GM18498 (cell line): ENCODE data around the gene PRKACG.

Experiments
- ATAC-seq: cut with Tn5 transposase; IDR thresholded peaks from one replicate; pipeline ENCODE4 v1.9.1; 2021; ENCODE audit warnings: mild to moderate bottlenecking, moderate library complexity; ENCODE audit not compliant: unreplicated experiment

The PRKACG gene

GRCh38 chr9:68983522-68984424 is 30.1 kb downstream of the PRKACG start:
- no peak for ATAC-seq

DNA sequence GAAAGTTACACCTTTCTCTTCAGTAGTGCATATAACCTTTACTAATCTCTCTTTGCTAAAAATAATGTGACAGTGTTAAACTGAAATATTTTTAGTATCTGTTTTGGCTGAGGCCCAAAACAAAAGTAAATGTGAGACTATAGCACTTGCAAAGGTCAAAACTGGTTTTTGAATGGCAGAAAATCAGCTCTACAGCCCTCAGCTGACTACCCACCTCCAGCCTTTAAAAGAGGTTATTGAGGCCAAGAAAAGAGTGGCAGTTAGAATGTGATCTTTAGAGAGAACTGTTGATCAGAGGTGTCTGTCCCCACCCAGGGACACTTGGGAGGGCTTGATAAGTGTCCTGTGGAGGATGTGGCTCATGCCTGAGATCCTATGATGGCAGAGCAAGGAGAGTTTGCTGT is 30.9 kb downstream of the PRKACG start:
- peak; percentile 47 for ATAC-seq

GRCh38 chr9:68981789-68982188 is 32.1 kb downstream of the PRKACG start:
- peak; percentile 41 for ATAC-seq

GRCh38 chr9:68980341-68980914 is 33.5 kb downstream of the PRKACG start:
- ATAC-seq: no peak

GRCh38 chr9:68979538-68980314 is 34.2 kb downstream of the PRKACG start:
- ATAC-seq: peak; percentile 28

- ATAC-seq: no peak
Measured at GRCh38 chr9:68978501-68978900, 35.4 kb downstream of the PRKACG start.

GRCh38 chr9:68978066-68978465 is 35.8 kb downstream of the PRKACG start:
- no peak for ATAC-seq

DNA sequence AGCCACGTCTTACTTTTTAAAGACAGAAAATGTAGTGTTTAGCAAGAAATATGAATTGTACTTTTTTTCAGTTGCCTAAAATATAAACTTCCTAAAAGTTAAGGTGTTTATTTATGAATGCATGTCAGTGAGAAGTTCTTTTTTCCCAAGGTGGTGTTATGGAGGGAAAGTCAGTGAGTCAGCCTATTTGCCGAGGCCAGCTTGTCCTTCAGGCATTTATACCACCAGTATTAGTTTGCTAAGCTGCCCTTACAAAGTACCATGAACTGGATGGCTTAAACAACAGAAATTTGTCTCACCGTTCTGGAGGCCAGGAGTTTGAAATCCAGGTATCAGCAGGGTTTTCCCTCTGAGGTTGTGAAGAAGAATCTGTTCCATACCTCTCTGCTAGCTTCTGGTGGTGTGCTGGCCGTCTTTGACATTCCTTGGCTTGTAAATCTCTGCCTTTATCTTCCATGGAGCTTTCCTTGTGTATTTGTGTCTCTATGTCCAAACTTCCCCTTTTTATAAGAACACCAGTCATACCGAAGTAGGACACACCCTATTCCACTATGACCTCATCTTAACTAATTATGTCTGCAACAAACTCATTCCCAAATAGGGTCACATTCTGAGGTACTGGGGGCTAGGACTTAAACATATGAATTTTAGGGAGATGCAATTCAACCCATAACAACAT is 38.4 kb downstream of the PRKACG start:
- no peak for ATAC-seq

- ATAC-seq: no peak
Measured at GRCh38 chr9:68974901-68975300, 39.0 kb downstream of the PRKACG start.

DNA sequence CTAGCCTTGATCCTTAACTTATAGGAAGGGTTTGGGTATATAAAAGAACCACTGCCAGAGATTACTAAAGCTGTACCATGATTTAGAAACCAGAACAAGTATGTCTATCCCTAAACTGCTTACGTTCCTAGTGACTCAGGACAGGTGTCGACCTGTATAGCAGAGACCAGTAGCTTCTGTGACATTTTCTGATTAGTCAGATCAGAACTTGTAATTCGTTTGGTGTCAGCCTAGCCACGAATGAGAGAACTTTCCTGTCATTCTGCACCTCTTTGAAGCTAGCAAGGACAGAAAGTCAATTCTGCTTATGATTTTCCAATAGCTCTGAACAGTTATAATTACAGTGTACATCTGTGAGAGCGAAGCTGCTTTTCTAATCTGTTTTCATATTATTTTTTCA is 39.5 kb downstream of the PRKACG start:
- peak; percentile 86 for ATAC-seq

- no peak for ATAC-seq
Measured at GRCh38 chr9:68973619-68974018, 40.3 kb downstream of the PRKACG start.

- no peak for ATAC-seq
Measured at GRCh38 chr9:68970151-68970550, 43.8 kb downstream of the PRKACG start.

- ATAC-seq: no peak
Measured at GRCh38 chr9:68969538-68969937, 44.4 kb downstream of the PRKACG start.

DNA sequence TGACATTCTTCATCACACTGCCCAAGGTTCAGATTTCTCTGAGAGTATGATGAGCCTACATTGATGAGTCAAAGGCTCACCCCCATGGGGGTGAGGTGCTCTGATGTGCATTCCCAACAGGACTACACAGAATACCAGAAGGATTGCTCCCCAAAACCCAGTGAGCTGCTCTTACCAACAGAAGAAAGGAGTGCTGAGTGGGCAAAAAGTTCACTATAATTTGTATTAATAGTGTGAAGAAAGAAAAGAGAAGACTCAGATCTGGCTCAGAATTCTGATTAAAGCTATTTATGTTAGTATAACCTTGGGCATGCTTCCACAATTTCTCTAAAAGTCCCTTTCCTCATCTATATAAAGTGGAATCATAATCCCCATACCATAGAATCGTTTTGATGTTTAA is 46.1 kb downstream of the PRKACG start:
- no peak for ATAC-seq

GRCh38 chr9:68966496-68966944 is 47.4 kb downstream of the PRKACG start:
- peak; percentile 72 for ATAC-seq

DNA sequence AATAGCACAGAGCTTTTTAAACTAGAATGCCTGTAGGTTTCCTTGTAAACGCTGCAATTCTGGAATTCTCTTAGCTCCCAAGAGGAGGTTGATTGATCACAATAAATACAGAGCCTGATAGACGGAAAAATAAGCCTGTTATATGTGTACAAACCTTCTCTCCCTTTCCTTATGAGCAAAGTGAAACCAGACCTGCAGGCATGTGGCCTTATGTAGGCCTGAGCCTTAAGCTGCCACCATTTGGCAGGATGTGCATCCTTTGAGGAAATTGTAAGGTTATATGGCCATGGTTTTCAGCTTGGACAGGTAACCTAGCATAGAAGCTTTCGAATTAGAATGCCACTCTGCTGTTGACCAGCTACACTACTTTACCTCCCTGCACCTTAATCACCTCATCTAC is 49.1 kb downstream of the PRKACG start:
- no peak for ATAC-seq

GRCh38 chr9:68964102-68964541 is 49.8 kb downstream of the PRKACG start:
- ATAC-seq: no peak

- ATAC-seq: no peak
Measured at GRCh38 chr9:68963416-68963815, 50.5 kb downstream of the PRKACG start.
